ENCODE measurements around the gene ZNF747. TPM values are rescaled to one million over a fixed set of nuclear protein-coding genes. Genes with fewer than 3 reads are reported as not detected.

The ZNF747 gene
- total RNA-seq, 1 donor: 16.6 TPM

GRCh38 chr16:30484887-30485286 is 49.8 kb downstream of the ZNF747 start:
- Histone ChIP-seq H3K9me3 (ENCODE audit: low read depth, low read length) (no peaks in the 10 kb centered on the region), H3K79me2 (ENCODE audit: insufficient read depth, low read length) (no peaks in the 10 kb centered on the region), H3K4me1 (ENCODE audit: insufficient read depth, low read length) (no peaks in the 10 kb centered on the region), H3K27me3 (ENCODE audit: insufficient read depth, low read length) (no peaks in the 10 kb centered on the region), H3K4me2 (ENCODE audit: insufficient read depth, low read length) (no peak overlapping the region), H3K4me3 (ENCODE audit: insufficient read depth, low read length) (no peak overlapping the region), H2AFZ (ENCODE audit: low read length) (no peak overlapping the region), H3K36me3 (ENCODE audit: insufficient read depth, low read length) (no peaks in the 10 kb centered on the region), H4K20me1 (ENCODE audit: insufficient read depth, low read length) (no peaks in the 10 kb centered on the region), H3K27ac (ENCODE audit: low read depth, low read length) (no peak overlapping the region)
- no peak for DNase-seq (ENCODE audit: insufficient read length, low spot score, missing footprints)
- TF ChIP-seq CTCF (IDR thresholded peaks at IDR 0.05; ENCODE audit: extremely low read depth, low read depth, low read length): no peak

GRCh38 chr16:30482366-30482765 is 52.3 kb downstream of the ZNF747 start:
- no peaks in the 10 kb centered on the region for H3K27me3 ChIP-seq (ENCODE audit: insufficient read depth, low read length)
- no peak overlapping the region for H3K4me2 ChIP-seq (ENCODE audit: insufficient read depth, low read length)
- TF ChIP-seq CTCF (IDR thresholded peaks at IDR 0.05; ENCODE audit: extremely low read depth, low read depth, low read length): peak; percentile 33
- no peaks in the 10 kb centered on the region for H3K9me3 ChIP-seq (ENCODE audit: low read depth, low read length)
- no peak overlapping the region for H3K4me3 ChIP-seq (ENCODE audit: insufficient read depth, low read length)
- H2AFZ ChIP-seq (ENCODE audit: low read length): no peak overlapping the region
- no peaks in the 10 kb centered on the region for H4K20me1 ChIP-seq (ENCODE audit: insufficient read depth, low read length)
- no peaks in the 10 kb centered on the region for H3K4me1 ChIP-seq (ENCODE audit: insufficient read depth, low read length)
- H3K79me2 ChIP-seq (ENCODE audit: insufficient read depth, low read length): no peaks in the 10 kb centered on the region
- H3K36me3 ChIP-seq (ENCODE audit: insufficient read depth, low read length): no peaks in the 10 kb centered on the region
- peak; percentile 75 for DNase-seq (ENCODE audit: insufficient read length, low spot score, missing footprints)
- H3K27ac ChIP-seq (ENCODE audit: low read depth, low read length): no peak overlapping the region

GRCh38 chr16:30481381-30481780 is 53.3 kb downstream of the ZNF747 start:
- Histone ChIP-seq H3K79me2 (ENCODE audit: insufficient read depth, low read length) (no peaks in the 10 kb centered on the region), H3K4me1 (ENCODE audit: insufficient read depth, low read length) (no peaks in the 10 kb centered on the region), H4K20me1 (ENCODE audit: insufficient read depth, low read length) (no peaks in the 10 kb centered on the region), H3K9me3 (ENCODE audit: low read depth, low read length) (no peaks in the 10 kb centered on the region), H3K27me3 (ENCODE audit: insufficient read depth, low read length) (no peaks in the 10 kb centered on the region), H3K4me3 (ENCODE audit: insufficient read depth, low read length) (no peak overlapping the region), H3K27ac (ENCODE audit: low read depth, low read length) (no peak overlapping the region), H2AFZ (ENCODE audit: low read length) (no peak overlapping the region), H3K4me2 (ENCODE audit: insufficient read depth, low read length) (no peak overlapping the region), H3K36me3 (ENCODE audit: insufficient read depth, low read length) (no peaks in the 10 kb centered on the region)
- no peak for DNase-seq (ENCODE audit: insufficient read length, low spot score, missing footprints)
- TF ChIP-seq CTCF (IDR thresholded peaks at IDR 0.05; ENCODE audit: extremely low read depth, low read depth, low read length): no peak

Small RNA genes within 50 kb of the gene (small RNA-seq; reads per million reads assigned to genes)
- not detected for gene MIR4518
- not detected for gene RNU7-61P

Other genes with a start within 250 kb of the ZNF747 start
- gene CD2BP2, start 179.6 kb downstream of the ZNF747 start, total RNA-seq: 30.9 and 32.9 TPM in 2 replicates
- gene TBC1D10B, start 164.4 kb downstream of the ZNF747 start, total RNA-seq: 26.5 and 31.5 TPM in 2 replicates
- gene MYL11, start 160.1 kb downstream of the ZNF747 start, total RNA-seq: not detected in 2 replicates
- gene SEPTIN1, start 152.3 kb downstream of the ZNF747 start, total RNA-seq: 0.29 TPM in 1 of 2 replicates, not detected in the other
- 10.0 and 10.9 TPM in 2 replicates for gene ZNF48, start 139.4 kb downstream of the ZNF747 start, total RNA-seq
- 10.9 and 14.8 TPM in 2 replicates for gene ZNF771, start 127.3 kb downstream of the ZNF747 start, total RNA-seq
- gene DCTPP1, start 104.8 kb downstream of the ZNF747 start, total RNA-seq: 13.6 and 13.8 TPM in 2 replicates
- gene SEPHS2, start 89.0 kb downstream of the ZNF747 start, total RNA-seq: 18.0 and 20.3 TPM in 2 replicates
- gene ITGAL, start 62.1 kb downstream of the ZNF747 start, total RNA-seq: 0.36 TPM in 1 of 2 replicates, not detected in the other
- 22.7 and 25.0 TPM in 2 replicates for gene ZNF768, start 8.3 kb downstream of the ZNF747 start, total RNA-seq
- gene ZNF764, start 23.5 kb upstream of the ZNF747 start, total RNA-seq: 5.3 and 7.6 TPM in 2 replicates
- gene ZNF688, start 36.9 kb upstream of the ZNF747 start, total RNA-seq: 10.9 and 12.3 TPM in 2 replicates
- gene ZNF785, start 50.8 kb upstream of the ZNF747 start, total RNA-seq: 13.4 and 13.6 TPM in 2 replicates
- gene ZNF689, start 75.5 kb upstream of the ZNF747 start, total RNA-seq: 7.1 and 8.3 TPM in 2 replicates
- gene PRR14, start 116.1 kb upstream of the ZNF747 start, total RNA-seq: 6.8 and 8.0 TPM in 2 replicates
- 24.5 and 30.8 TPM in 2 replicates for gene FBRS, start 123.6 kb upstream of the ZNF747 start, total RNA-seq
- gene SRCAP, start 164.3 kb upstream of the ZNF747 start, total RNA-seq: 16.3 and 19.2 TPM in 2 replicates
- 20.3 and 25.0 TPM in 2 replicates for gene PHKG2, start 213.6 kb upstream of the ZNF747 start, total RNA-seq
- 2.4 and 2.9 TPM in 2 replicates for gene CFAP119, start 227.2 kb upstream of the ZNF747 start, total RNA-seq
- 63.1 and 88.3 TPM in 2 replicates for gene RNF40, start 227.5 kb upstream of the ZNF747 start, total RNA-seq